ENCODE measurements around the gene SF3B2.
"Not testable (repeated sequence)": the region's sequence is repeated elsewhere in the genome, so short reads cannot be mapped to it uniquely, and the experiment has no call there.

Gene SF3B2, protein sequence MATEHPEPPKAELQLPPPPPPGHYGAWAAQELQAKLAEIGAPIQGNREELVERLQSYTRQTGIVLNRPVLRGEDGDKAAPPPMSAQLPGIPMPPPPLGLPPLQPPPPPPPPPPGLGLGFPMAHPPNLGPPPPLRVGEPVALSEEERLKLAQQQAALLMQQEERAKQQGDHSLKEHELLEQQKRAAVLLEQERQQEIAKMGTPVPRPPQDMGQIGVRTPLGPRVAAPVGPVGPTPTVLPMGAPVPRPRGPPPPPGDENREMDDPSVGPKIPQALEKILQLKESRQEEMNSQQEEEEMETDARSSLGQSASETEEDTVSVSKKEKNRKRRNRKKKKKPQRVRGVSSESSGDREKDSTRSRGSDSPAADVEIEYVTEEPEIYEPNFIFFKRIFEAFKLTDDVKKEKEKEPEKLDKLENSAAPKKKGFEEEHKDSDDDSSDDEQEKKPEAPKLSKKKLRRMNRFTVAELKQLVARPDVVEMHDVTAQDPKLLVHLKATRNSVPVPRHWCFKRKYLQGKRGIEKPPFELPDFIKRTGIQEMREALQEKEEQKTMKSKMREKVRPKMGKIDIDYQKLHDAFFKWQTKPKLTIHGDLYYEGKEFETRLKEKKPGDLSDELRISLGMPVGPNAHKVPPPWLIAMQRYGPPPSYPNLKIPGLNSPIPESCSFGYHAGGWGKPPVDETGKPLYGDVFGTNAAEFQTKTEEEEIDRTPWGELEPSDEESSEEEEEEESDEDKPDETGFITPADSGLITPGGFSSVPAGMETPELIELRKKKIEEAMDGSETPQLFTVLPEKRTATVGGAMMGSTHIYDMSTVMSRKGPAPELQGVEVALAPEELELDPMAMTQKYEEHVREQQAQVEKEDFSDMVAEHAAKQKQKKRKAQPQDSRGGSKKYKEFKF

DNA sequence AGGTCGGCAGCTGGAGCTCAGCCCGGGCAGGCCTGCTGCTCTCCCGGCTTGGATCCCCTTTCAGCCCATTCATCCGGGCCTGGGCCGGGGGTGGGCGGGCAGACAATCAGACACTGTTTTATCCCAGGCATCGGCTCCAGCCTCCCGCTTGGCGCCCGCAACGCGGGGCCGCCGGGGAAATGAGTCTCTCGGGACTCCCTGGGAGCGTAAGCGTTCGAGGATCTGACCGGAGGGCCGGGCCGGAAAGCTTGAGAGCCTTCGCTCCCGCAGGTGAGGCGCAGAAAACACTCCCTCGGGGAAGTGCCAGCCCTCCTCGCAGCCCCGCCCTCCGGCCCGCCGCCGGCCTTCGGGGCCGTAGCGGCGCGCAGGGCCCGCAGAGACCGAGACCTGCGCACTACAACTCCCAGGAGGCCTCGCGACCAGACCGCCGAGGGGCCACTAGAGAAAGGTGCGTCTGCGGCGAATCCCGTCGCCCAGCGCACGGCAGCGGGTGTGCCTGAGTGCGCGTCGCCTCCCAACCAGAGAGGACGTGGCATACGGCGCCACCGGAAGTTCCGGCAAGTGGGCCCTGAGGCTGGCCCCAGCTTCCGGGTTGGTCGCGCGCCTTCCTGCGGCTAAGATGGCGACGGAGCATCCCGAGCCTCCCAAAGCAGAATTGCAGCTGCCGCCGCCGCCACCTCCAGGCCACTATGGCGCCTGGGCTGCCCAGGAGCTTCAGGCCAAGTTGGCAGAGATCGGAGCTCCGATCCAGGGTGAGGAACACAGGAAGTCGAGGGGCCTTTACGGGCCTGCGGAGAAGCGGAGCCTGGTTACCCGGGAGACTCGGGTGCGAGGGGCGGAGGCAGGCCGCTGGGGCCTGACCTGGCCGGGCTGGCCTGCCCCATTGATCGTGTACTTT, at the start of gene SF3B2:
SF3B2 (plus strand) TSS at position 599 of the 898 bp plus-strand sequence; CDS start at position 620, 21 bp downstream.
- DNase-seq (ENCODE audit: low spot score): peak; percentile 98

DNA sequence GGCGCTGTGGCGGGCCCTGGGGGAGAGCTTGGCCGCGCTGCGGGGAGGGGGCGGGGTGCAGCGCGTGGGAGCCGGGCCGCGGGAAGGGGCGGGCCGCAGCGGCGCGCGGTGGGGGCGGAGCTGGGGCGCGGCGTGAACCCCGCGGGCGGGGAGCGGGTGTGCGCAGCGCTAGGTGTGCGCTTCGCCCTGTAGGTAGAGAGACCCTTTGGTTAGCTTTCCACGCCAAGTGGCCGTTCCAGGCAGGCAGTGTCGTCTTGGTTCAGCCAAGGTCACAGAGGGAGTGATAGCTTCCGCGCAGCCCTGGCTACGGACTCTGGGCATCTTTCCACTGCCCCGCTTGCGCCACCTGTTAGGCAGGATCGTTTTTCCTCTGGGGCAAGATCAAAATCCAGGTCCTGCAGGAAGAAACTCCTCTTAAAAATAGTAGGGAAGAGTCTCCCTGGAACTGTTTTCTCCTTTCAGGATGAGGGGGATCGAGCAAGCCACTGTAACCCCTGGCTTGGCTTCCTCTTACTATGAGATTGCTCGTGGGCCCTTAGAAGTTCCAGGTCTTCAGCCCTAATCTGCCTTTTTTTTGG, 49.4 kb upstream of the SF3B2 start:
- peak; percentile 62 for DNase-seq (ENCODE audit: low spot score)

DNA sequence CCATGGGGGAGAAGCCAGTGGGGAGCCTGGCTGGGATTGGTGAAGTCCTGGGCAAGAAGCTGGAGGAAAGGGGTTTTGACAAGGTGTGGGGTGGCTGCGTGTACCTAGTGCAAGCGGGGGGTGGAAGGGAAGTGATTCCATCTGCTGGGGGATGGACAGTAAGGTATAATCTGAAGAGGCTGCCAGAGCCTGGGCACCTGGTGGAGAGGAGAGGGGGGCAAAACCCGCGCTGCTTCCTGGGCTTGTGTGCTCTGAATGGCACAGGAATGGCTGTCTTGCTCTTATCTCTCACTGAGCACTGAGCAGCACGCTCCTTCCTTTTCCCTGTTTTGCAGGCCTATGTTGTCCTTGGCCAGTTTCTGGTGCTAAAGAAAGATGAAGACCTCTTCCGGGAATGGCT, 48.9 kb upstream of the SF3B2 start:
- DNase-seq (ENCODE audit: low spot score): no peak

GRCh38 chr11:66004186-66004585, 48.0 kb upstream of the SF3B2 start:
- DNase-seq (ENCODE audit: low spot score): no peak

- DNase-seq (ENCODE audit: low spot score): no peak
Measured at GRCh38 chr11:66006134-66006890, 45.9 kb upstream of the SF3B2 start.

- DNase-seq (ENCODE audit: low spot score): no peak
Measured at GRCh38 chr11:66006891-66007176, 45.3 kb upstream of the SF3B2 start.

DNA sequence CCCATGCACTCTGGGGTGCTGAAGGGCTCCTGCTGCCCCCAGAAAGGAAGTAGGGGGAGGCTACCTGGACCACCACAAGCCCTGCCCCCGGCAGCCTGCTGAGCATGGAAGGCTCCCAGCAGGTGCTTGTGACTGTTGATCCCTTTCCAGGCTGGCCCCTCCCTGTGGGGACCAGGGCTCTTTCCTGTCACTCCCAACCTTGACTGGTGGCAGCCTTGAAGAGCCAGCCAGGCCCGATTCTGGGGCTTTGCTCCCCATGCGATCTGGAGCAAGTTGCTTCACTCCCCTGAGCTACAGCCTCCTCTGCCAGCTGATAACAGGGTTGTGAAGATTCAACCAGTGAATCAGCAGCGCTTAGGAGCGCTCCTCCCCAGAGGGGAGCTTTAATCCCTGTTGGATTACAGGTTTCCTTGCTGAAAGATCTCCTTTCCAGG, 44.9 kb upstream of the SF3B2 start:
- DNase-seq (ENCODE audit: low spot score): no peak

DNA sequence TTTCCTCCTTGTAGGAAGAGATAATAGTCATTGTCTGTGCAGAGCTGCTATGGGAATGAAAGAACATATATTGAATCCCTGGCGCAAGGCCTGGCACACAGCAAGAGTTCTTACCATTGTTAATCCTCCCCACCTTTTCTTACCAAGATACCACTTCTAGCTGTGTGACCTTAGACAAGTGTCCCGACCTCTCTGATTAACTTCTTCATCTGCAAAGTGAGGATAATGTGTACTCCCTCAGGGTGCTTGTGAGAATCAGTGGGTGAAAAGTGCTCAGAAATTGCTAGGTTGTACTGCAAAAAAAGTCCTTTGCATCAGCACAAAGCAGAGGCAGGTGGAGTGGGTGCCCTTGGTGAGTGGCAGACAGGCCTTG, 44.1 kb upstream of the SF3B2 start:
- no peak for DNase-seq (ENCODE audit: low spot score)

GRCh38 chr11:66008468-66009101, 43.6 kb upstream of the SF3B2 start:
- no peak for DNase-seq (ENCODE audit: low spot score)

GRCh38 chr11:66010036-66010435, 42.1 kb upstream of the SF3B2 start:
- DNase-seq (ENCODE audit: low spot score): not testable (repeated sequence)

- no peak for DNase-seq (ENCODE audit: low spot score)
Measured at GRCh38 chr11:66011239-66011784, 40.9 kb upstream of the SF3B2 start.

DNA sequence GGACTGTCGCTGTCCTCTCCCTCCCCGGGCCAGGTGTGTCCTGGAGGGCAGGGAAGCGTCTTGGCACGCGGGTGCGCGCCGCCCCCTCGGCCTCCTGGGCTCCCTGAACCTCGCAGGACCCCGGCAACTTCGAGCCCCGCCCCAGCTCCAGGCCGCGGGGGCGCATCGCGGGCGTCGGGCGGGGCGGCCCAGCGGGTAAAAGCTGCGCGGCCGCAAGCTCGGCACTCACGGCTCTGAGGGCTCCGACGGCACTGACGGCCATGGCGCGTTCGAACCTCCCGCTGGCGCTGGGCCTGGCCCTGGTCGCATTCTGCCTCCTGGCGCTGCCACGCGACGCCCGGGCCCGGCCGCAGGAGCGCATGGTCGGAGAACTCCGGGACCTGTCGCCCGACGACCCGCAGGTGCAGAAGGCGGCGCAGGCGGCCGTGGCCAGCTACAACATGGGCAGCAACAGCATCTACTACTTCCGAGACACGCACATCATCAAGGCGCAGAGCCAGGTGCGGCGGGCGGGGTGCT, 40.3 kb upstream of the SF3B2 start, which contains the start of gene CST6:
CST6 (plus strand) TSS at position 224 of the 519 bp plus-strand sequence; CDS start at position 261, 37 bp downstream.
- DNase-seq (ENCODE audit: low spot score): no peak

DNA sequence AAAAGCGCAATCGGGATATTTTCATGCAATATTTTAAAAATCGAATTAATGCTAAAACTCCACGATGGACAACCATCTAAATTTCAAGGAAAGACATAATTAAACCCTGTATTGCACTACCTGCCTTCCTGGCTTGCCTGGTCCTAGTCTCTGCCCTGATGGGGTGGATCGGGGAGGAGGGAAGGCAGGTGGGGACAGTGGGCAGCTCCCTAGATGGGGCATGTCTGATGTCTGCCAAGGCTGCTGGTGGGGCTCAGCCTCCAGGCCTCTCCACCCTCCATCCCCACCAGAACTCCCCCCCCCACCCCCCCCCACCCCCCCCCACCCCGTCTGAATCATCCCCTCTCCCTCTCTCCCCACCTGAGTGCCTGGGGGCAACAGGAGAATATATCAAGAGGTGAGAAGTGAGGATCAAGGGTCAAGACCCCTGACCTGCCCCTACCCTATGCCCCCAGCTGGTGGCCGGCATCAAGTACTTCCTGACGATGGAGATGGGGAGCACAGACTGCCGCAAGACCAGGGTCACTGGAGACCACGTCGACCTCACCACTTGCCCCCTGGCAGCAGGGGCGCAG, 39.7 kb upstream of the SF3B2 start:
- DNase-seq (ENCODE audit: low spot score): no peak

DNA sequence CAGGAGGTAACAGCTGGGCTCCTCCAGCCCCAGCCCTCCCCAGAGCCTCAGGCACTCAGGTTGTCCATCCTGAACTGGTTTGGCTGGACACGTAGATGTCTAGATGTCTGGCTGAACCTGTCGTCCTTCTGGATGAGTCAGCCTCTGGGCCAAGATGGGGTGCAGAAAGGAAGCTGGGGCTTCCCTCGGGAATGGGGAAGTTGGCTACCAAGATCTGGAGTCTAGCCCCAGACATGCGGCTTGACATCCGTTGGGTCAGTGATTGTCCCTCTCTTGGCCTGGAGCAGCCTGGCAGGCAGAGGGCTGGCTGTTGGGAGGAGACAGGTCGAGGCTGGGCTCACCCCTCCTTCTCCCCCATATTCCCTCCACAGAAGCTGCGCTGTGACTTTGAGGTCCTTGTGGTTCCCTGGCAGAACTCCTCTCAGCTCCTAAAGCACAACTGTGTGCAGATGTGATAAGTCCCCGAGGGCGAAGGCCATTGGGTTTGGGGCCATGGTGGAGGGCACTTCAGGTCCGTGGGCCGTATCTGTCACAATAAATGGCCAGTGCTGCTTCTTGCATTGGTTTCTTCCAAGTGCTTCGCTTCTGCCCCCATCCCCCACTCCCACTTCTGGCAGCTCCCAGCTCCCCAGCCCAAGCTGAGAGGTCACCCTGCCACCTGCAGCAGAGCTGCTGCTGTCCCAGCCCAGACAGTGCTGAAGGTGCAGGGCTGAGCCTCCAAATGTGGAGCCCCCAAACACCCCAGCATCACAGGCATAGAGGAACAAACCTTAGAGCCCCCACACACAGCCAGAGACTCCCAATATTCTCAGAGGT, 39.0 kb upstream of the SF3B2 start:
- no peak for DNase-seq (ENCODE audit: low spot score)

GRCh38 chr11:66013762-66014100, 38.4 kb upstream of the SF3B2 start:
- DNase-seq (ENCODE audit: low spot score): no peak

DNA sequence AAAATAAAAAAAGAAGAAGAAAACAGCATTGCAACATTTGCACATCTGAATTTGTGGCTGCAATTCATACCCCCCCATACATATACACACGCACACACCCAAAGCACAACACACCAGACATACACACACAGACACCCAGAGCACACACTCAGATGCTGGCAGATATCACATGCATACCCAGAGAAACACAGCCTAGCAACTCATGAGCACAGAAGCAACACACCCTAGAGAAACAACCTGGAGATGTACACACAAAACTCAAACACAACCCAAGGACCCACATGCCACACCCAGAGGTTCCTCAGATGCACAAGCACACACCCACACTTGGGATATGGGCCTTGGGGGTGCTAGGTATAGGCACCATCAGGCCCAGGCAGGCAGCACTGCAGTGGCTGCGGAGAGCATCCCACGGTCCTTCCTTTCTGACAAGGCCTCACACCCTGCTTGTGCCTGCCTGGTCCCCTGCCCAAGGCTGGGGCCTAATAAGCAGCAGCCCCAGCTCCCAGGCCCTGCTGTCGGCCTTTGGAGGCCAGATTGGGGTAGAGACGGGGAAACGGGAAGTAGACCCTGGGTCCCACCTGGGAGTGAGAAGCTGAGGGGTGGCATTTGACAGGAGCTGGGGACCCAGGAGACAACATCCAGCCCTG, 37.2 kb upstream of the SF3B2 start:
- no peak for DNase-seq (ENCODE audit: low spot score)

- peak; percentile 46 for DNase-seq (ENCODE audit: low spot score)
Measured at GRCh38 chr11:66015454-66015881, 36.7 kb upstream of the SF3B2 start.
